ENCODE results near the gene MCFD2.

Gene MCFD2

DNA sequence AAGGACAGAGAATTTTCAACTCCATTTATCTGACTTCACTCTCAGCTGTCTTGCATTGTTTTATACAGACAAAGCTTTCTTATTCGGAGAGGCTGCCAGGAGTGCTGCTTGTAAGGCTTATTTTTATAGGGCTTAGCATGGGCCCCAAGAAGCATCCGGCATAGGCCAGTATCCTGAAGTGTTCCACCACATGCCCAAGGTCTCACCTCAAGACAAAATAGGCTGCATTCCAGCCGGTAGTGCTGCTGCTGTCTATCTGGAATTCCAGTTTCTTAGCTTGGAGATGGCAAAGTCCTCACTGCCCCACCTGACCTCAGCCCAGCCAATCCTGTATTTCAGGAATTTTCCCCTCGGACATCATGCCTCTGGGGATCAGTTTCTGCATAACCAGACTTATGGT lies 47.6 kb upstream of the MCFD2 start:
- Histone ChIP-seq H2AFZ (ENCODE audit: low read depth, low read length, severe bottlenecking) (no peak overlapping the region), H3K27ac (ENCODE audit: low read depth, low read length) (no peak overlapping the region), H3K79me2 (ENCODE audit: insufficient read depth, low read length) (peaks cover 22% of the 10 kb centered on the region), H3K9ac (ENCODE audit: low read length) (no peak overlapping the region), H3F3A (ENCODE audit: insufficient read depth) (no peaks in the 10 kb centered on the region), H3K4me3 (ENCODE audit: insufficient read depth, low read length, poor library complexity, severe bottlenecking) (no peak overlapping the region), H3K27me3 (ENCODE audit: low read length) (no peaks in the 10 kb centered on the region), H3K36me3 (ENCODE audit: low read length) (0 out of 2 replicates have a peak, but pooled peaks cover 3% of the 10 kb centered on the region), H4K20me1 (ENCODE audit: low read depth, low read length) (no peaks in the 10 kb centered on the region), H3K9me3 (ENCODE audit: insufficient read depth, low read length) (no peaks in the 10 kb centered on the region), H3K9me2 (replicated peaks; ENCODE audit: insufficient read depth, low read length) (no peaks in the 10 kb centered on the region), H3K4me2 (ENCODE audit: low read depth, low read length, poor library complexity, severe bottlenecking) (no peak overlapping the region)
- no peak for TF ChIP-seq EZH2phosphoT487 (conservative IDR thresholded peaks at IDR 0.05; ENCODE audit: low read length)
- TF ChIP-seq, protein P1, sequence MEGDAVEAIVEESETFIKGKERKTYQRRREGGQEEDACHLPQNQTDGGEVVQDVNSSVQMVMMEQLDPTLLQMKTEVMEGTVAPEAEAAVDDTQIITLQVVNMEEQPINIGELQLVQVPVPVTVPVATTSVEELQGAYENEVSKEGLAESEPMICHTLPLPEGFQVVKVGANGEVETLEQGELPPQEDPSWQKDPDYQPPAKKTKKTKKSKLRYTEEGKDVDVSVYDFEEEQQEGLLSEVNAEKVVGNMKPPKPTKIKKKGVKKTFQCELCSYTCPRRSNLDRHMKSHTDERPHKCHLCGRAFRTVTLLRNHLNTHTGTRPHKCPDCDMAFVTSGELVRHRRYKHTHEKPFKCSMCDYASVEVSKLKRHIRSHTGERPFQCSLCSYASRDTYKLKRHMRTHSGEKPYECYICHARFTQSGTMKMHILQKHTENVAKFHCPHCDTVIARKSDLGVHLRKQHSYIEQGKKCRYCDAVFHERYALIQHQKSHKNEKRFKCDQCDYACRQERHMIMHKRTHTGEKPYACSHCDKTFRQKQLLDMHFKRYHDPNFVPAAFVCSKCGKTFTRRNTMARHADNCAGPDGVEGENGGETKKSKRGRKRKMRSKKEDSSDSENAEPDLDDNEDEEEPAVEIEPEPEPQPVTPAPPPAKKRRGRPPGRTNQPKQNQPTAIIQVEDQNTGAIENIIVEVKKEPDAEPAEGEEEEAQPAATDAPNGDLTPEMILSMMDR (IDR thresholded peaks at IDR 0.05; ENCODE audit: insufficient read depth, low read length, poor library complexity, severe bottlenecking) = no peak

DNA sequence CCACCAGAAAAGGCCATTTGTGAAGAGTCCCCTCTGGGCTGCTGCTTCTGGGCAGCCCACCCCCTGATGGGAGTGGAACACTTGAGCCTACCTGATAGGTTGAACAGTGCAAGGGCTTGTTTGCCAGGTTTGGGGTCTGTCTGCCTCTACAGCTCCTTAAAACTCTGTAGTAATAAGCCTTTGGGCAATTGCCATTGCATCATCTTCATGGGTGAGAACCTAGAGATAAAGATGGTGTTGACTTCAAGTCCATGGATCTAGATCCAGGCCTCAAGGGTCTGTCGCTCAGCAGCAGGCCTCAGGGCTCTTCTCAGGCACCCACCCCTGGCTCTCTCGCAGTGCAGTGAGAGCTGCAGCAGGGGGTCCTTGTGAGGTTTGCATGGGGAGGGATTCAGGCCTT lies 47.1 kb upstream of the MCFD2 start:
- Histone ChIP-seq H3K9me2 (replicated peaks; ENCODE audit: insufficient read depth, low read length) (no peaks in the 10 kb centered on the region), H4K20me1 (ENCODE audit: low read depth, low read length) (no peaks in the 10 kb centered on the region), H2AFZ (ENCODE audit: low read depth, low read length, severe bottlenecking) (no peak overlapping the region), H3F3A (ENCODE audit: insufficient read depth) (no peaks in the 10 kb centered on the region), H3K4me2 (ENCODE audit: low read depth, low read length, poor library complexity, severe bottlenecking) (no peak overlapping the region), H3K4me3 (ENCODE audit: insufficient read depth, low read length, poor library complexity, severe bottlenecking) (no peak overlapping the region), H3K79me2 (ENCODE audit: insufficient read depth, low read length) (peaks cover 17% of the 10 kb centered on the region), H3K27me3 (ENCODE audit: low read length) (no peaks in the 10 kb centered on the region), H3K9me3 (ENCODE audit: insufficient read depth, low read length) (no peaks in the 10 kb centered on the region), H3K36me3 (ENCODE audit: low read length) (0 out of 2 replicates have a peak, but pooled peaks cover 3% of the 10 kb centered on the region), H3K27ac (ENCODE audit: low read depth, low read length) (no peak overlapping the region), H3K9ac (ENCODE audit: low read length) (no peak overlapping the region)
- no peak for TF ChIP-seq EZH2phosphoT487 (conservative IDR thresholded peaks at IDR 0.05; ENCODE audit: low read length)
- TF ChIP-seq, protein P1 (IDR thresholded peaks at IDR 0.05; ENCODE audit: insufficient read depth, low read length, poor library complexity, severe bottlenecking) = no peak

DNA sequence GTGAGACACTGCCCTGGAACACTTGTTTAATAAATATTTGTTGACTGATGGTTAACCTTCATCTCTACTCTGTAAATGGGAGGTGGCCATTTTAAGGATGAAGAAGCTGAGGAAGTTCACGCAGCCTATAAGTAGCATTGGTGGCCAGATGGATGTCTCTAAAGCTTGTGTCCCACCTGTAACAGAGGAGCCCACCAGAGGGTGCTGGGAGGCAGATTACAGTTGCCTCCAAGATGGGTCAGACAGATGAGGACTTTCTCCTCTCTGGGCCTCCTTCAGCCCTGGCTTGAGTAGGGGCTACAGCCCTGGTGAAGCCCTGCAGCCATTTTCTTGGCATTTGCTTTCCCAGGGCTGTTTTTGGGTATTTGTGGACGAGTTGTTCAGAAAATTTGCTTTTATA lies 45.0 kb upstream of the MCFD2 start:
- no peaks in the 10 kb centered on the region for H3K36me3 ChIP-seq (ENCODE audit: low read length)
- H3K9me2 ChIP-seq (replicated peaks; ENCODE audit: insufficient read depth, low read length) = no peaks in the 10 kb centered on the region
- no peak overlapping the region for H2AFZ ChIP-seq (ENCODE audit: low read depth, low read length, severe bottlenecking)
- no peaks in the 10 kb centered on the region for H4K20me1 ChIP-seq (ENCODE audit: low read depth, low read length)
- TF ChIP-seq EZH2phosphoT487 (conservative IDR thresholded peaks at IDR 0.05; ENCODE audit: low read length) = no peak
- TF ChIP-seq, protein P1 (IDR thresholded peaks at IDR 0.05; ENCODE audit: insufficient read depth, low read length, poor library complexity, severe bottlenecking) = no peak
- H3K9ac ChIP-seq (ENCODE audit: low read length) = no peak overlapping the region
- no peaks in the 10 kb centered on the region for H3F3A ChIP-seq (ENCODE audit: insufficient read depth)
- H3K27ac ChIP-seq (ENCODE audit: low read depth, low read length) = no peak overlapping the region
- H3K4me2 ChIP-seq (ENCODE audit: low read depth, low read length, poor library complexity, severe bottlenecking) = no peak overlapping the region
- H3K27me3 ChIP-seq (ENCODE audit: low read length) = no peaks in the 10 kb centered on the region
- peaks cover under 1% of the 10 kb centered on the region; the same call in 1 of the 2 replicates for H3K79me2 ChIP-seq (ENCODE audit: insufficient read depth, low read length)
- H3K9me3 ChIP-seq (ENCODE audit: insufficient read depth, low read length) = no peaks in the 10 kb centered on the region
- H3K4me3 ChIP-seq (ENCODE audit: insufficient read depth, low read length, poor library complexity, severe bottlenecking) = no peak overlapping the region
